HCT116 (cell line): ENCODE results near the gene LNPK.

Experiments used
- CTCF ChIP-seq, 3 experiments: fragments of 200-600 bp in 1 of 3; sonication (generic) in 1 of 3; IDR thresholded peaks in 2 of 3; conservative IDR thresholded peaks in 1 of 3; 2 replicates each; pipeline ENCODE4 v1.5.1; 2012 to 2017; ENCODE audit warnings: low read depth in 2 of 3, low read length in 2 of 3, antibody characterized with exemption in 1 of 3, borderline replicate concordance in 1 of 3, control low read depth in 1 of 3, mild to moderate bottlenecking in 1 of 3, mixed read lengths in 1 of 3, mixed run types in 1 of 3, moderate library complexity in 1 of 3; ENCODE audit not compliant: insufficient read depth in 1 of 3
- EZH2 ChIP-seq: fragments of 200-600 bp; sonication (generic); IDR thresholded peaks from 2 replicates; pipeline ENCODE4 v1.6.1; 2017; ENCODE audit warnings: antibody characterized with exemption, mixed run types
- JUND ChIP-seq: IDR thresholded peaks from 2 replicates; pipeline ENCODE4 v1.6.1; 2012
- POLR2A ChIP-seq: IDR thresholded peaks from 2 replicates; pipeline ENCODE4 v1.7.0; 2011; ENCODE audit warnings: borderline replicate concordance; ENCODE audit not compliant: insufficient read depth, insufficient read length; ENCODE audit errors: extremely low read depth
- POLR2AphosphoS5 ChIP-seq: IDR thresholded peaks from 2 replicates; pipeline ENCODE4 v1.6.1; 2011; ENCODE audit warnings: mild to moderate bottlenecking, low read depth, low read length, moderate library complexity
- RAD21 ChIP-seq: IDR thresholded peaks from 2 replicates; pipeline ENCODE4 v1.6.1; 2012; ENCODE audit warnings: low read depth, mild to moderate bottlenecking
- REST ChIP-seq: IDR thresholded peaks from 2 replicates; pipeline ENCODE4 v1.6.1; 2012; ENCODE audit warnings: low read depth
- SP1 ChIP-seq: IDR thresholded peaks from 2 replicates; pipeline ENCODE4 v1.6.1; 2012; ENCODE audit warnings: low read depth
- TCF7L2 ChIP-seq: IDR thresholded peaks from 2 replicates; pipeline ENCODE4 v1.7.0; 2011; ENCODE audit warnings: borderline replicate concordance, inconsistent platforms; ENCODE audit not compliant: insufficient read depth, insufficient read length; ENCODE audit errors: extremely low read depth
- YY1 ChIP-seq: IDR thresholded peaks from 2 replicates; pipeline ENCODE4 v1.6.1; 2011; ENCODE audit warnings: low read length, low read depth, moderate library complexity, mild to moderate bottlenecking; ENCODE audit not compliant: insufficient replicate concordance; ENCODE audit errors: extremely low read depth
- ZNF274 ChIP-seq: fragments of 200-500 bp; sonication (Bioruptor generic); IDR thresholded peaks from 2 replicates; pipeline ENCODE4 v1.6.1; 2014; ENCODE audit warnings: mild to moderate bottlenecking, low read depth, low read length, inconsistent platforms

- TF ChIP-seq EZH2: no peak
- TF ChIP-seq CTCF (IDR thresholded peaks at IDR 0.05 in 2 of 3, conservative IDR thresholded peaks at IDR 0.05 in 1 of 3; ENCODE audit: borderline replicate concordance in 1 of 3, insufficient read depth in 1 of 3, low read depth in 2 of 3, low read length in 2 of 3): no peak
- no peak for TF ChIP-seq YY1
- TF ChIP-seq REST: no peak
- no peak for TF ChIP-seq POLR2AphosphoS5
- TF ChIP-seq SP1: no peak
- no peak for TF ChIP-seq RAD21
- TF ChIP-seq TCF7L2: no peak
- TF ChIP-seq ZNF274: no peak
- TF ChIP-seq POLR2A: no peak
- no peak for TF ChIP-seq JUND
Measured at GRCh38 chr2:175903384-175903936, 98.6 kb downstream of the LNPK start.
